Measurements from ENCODE around the gene CALY. TPM values are rescaled to one million over a fixed set of nuclear protein-coding genes. Genes with fewer than 3 reads are reported as not detected.
A peak's percentile ranks its signal among the peaks of the same experiment; 100 is the strongest.

The CALY gene
- total RNA-seq, 1 experiment from 2014 or later: 1.9 TPM

DNA sequence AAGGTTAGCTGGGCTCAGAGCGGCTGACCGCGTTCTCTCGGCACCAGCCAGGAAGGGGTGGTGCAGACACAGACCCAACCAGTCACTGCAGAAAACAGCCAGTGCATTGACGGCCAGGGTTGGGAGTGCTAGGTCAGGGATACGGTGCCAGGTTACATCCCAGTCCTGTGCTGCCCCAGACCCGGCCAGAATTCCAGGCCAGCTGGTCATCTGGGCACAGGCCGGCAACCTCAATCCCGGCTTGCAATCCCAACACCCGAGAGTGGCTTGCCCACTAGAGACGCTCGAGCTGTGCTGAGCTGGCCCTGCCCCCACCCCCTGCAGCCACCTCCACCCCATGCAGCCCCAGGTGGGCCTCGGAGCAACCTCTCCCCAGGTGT lies 14.2 kb upstream of the CALY start:
- H3K9me3 ChIP-seq (ENCODE audit: control insufficient read depth, insufficient read depth, low read depth, low read length): no peaks in the 10 kb centered on the region
- no peaks in the 10 kb centered on the region for H3K36me3 ChIP-seq (ENCODE audit: control insufficient read depth, insufficient read depth, low read length)
- peaks cover 11% of the 10 kb centered on the region; the same call in 1 of the 2 replicates for H3K4me1 ChIP-seq (ENCODE audit: control insufficient read depth, insufficient read depth, low read length)
- BruUV-seq (replicated peaks): no TSS peak
- H3K27ac ChIP-seq (ENCODE audit: low read length): no peak overlapping the region
- POLR2A ChIA-PET: no interaction called here
- ATAC-seq: peak; percentile 51
- CTCF ChIA-PET: no interaction called here
- H3K4me3 ChIP-seq (ENCODE audit: low read depth in 2 of 2, low read length in 2 of 2): no peak overlapping the region
- no peaks in the 10 kb centered on the region for H3K27me3 ChIP-seq (ENCODE audit: control insufficient read depth, insufficient read depth, low read length)
- no peak for TF ChIP-seq POLR2AphosphoS5 (IDR thresholded peaks at IDR 0.05; ENCODE audit: low read depth, low read length)
- TF ChIP-seq SIN3A (IDR thresholded peaks at IDR 0.05; ENCODE audit: borderline replicate concordance, insufficient read depth, low read depth, low read length): no peak
- no peak for TF ChIP-seq TCF7L2 (IDR thresholded peaks at IDR 0.05; ENCODE audit: low read depth, low read length)
- TF ChIP-seq, protein P1, sequence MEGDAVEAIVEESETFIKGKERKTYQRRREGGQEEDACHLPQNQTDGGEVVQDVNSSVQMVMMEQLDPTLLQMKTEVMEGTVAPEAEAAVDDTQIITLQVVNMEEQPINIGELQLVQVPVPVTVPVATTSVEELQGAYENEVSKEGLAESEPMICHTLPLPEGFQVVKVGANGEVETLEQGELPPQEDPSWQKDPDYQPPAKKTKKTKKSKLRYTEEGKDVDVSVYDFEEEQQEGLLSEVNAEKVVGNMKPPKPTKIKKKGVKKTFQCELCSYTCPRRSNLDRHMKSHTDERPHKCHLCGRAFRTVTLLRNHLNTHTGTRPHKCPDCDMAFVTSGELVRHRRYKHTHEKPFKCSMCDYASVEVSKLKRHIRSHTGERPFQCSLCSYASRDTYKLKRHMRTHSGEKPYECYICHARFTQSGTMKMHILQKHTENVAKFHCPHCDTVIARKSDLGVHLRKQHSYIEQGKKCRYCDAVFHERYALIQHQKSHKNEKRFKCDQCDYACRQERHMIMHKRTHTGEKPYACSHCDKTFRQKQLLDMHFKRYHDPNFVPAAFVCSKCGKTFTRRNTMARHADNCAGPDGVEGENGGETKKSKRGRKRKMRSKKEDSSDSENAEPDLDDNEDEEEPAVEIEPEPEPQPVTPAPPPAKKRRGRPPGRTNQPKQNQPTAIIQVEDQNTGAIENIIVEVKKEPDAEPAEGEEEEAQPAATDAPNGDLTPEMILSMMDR (IDR thresholded peaks at IDR 0.05): no peak
- TF ChIP-seq, protein P2, sequence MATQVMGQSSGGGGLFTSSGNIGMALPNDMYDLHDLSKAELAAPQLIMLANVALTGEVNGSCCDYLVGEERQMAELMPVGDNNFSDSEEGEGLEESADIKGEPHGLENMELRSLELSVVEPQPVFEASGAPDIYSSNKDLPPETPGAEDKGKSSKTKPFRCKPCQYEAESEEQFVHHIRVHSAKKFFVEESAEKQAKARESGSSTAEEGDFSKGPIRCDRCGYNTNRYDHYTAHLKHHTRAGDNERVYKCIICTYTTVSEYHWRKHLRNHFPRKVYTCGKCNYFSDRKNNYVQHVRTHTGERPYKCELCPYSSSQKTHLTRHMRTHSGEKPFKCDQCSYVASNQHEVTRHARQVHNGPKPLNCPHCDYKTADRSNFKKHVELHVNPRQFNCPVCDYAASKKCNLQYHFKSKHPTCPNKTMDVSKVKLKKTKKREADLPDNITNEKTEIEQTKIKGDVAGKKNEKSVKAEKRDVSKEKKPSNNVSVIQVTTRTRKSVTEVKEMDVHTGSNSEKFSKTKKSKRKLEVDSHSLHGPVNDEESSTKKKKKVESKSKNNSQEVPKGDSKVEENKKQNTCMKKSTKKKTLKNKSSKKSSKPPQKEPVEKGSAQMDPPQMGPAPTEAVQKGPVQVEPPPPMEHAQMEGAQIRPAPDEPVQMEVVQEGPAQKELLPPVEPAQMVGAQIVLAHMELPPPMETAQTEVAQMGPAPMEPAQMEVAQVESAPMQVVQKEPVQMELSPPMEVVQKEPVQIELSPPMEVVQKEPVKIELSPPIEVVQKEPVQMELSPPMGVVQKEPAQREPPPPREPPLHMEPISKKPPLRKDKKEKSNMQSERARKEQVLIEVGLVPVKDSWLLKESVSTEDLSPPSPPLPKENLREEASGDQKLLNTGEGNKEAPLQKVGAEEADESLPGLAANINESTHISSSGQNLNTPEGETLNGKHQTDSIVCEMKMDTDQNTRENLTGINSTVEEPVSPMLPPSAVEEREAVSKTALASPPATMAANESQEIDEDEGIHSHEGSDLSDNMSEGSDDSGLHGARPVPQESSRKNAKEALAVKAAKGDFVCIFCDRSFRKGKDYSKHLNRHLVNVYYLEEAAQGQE (IDR thresholded peaks at IDR 0.05; ENCODE audit: insufficient read depth in 1 of 2, low read depth in 2 of 2, low read length in 1 of 2): no peak
- intact Hi-C loops (cut with micrococcal nuclease; ENCODE audit: unreplicated experiment) (no loop called here), in situ Hi-C loops (cut with HindIII; ENCODE audit: low pct_unique_long_range_greater_than_20kb, low sequenced_read_pairs) (no loop called here)
- no peak for DNase-seq (ENCODE audit: low read depth, low spot score)

DNA sequence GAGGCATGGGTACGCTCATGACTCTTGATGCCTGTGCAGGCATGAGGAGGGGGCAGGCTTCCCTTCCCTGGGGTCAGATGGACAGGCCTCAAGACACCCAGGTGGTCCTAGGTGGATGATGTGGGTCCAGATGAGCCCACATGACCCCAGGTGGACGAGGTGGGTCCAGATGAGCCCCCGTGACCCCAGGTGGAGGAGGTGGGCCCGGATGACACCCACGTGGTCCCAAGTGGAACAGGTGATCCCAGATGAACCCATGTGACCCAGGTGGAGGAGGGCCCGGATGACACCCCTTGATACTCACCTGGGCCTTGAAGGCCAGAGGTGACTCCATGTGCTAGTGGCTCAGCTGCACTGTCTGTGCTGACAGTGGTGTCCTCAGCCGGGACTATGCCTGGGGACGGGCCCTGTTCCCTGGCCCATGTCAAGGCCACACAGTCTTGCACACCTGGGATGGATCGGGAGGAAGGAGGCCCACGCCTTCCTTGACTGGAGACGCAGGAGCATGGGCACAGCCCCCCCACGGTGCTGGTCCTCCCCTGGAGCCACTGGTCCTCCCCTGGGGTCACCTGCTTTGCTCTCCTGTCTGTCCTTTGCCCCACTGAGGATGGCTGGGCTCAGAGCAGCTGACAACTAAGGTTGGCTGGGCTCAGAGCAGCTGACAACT lies 13.7 kb upstream of the CALY start:
- no peak for TF ChIP-seq POLR2AphosphoS5 (IDR thresholded peaks at IDR 0.05; ENCODE audit: low read depth, low read length)
- TF ChIP-seq, protein P1 (IDR thresholded peaks at IDR 0.05): no peak
- no peak for TF ChIP-seq SIN3A (IDR thresholded peaks at IDR 0.05; ENCODE audit: borderline replicate concordance, insufficient read depth, low read depth, low read length)
- no peak for TF ChIP-seq TCF7L2 (IDR thresholded peaks at IDR 0.05; ENCODE audit: low read depth, low read length)
- TF ChIP-seq, protein P2 (IDR thresholded peaks at IDR 0.05; ENCODE audit: insufficient read depth in 1 of 2, low read depth in 2 of 2, low read length in 1 of 2): no peak
- BruUV-seq (replicated peaks): no TSS peak
- H3K4me1 ChIP-seq (ENCODE audit: control insufficient read depth, insufficient read depth, low read length): peaks cover 11% of the 10 kb centered on the region; the same call in 1 of the 2 replicates
- CTCF ChIA-PET: no interaction called here
- no peaks in the 10 kb centered on the region for H3K36me3 ChIP-seq (ENCODE audit: control insufficient read depth, insufficient read depth, low read length)
- in situ Hi-C loops (cut with HindIII; ENCODE audit: low pct_unique_long_range_greater_than_20kb, low sequenced_read_pairs): no loop called here
- no peaks in the 10 kb centered on the region for H3K9me3 ChIP-seq (ENCODE audit: control insufficient read depth, insufficient read depth, low read depth, low read length)
- no peak overlapping the region for H3K4me3 ChIP-seq (ENCODE audit: low read depth in 2 of 2, low read length in 2 of 2)
- ATAC-seq (no peak), DNase-seq (ENCODE audit: low read depth, low spot score) (no peak)
- intact Hi-C loops (cut with micrococcal nuclease; ENCODE audit: unreplicated experiment): no loop called here
- no peaks in the 10 kb centered on the region for H3K27me3 ChIP-seq (ENCODE audit: control insufficient read depth, insufficient read depth, low read length)
- POLR2A ChIA-PET: no interaction called here
- no peak overlapping the region for H3K27ac ChIP-seq (ENCODE audit: low read length)
